Ovary (tissue), 9 donors: ENCODE data around the gene RTF2. TPM values are rescaled to one million over a fixed set of nuclear protein-coding genes. Genes with fewer than 3 reads are reported as not detected.

Source experiments
- DNase-seq, 5 donors: peaks; one replicate each; pipeline ENCODE4 v3.0.0-alpha.2; 2019 to 2020
- H3K27ac ChIP-seq, 2 donors: fragments of 200-600 bp; one replicate each; pipeline versions ENCODE4 v1.5.1 to v1.8.0; 2019 to 2022
- H3K27me3 ChIP-seq: fragments of 200-600 bp; one replicate; pipeline ENCODE4 v1.8.0; 2022
- H3K36me3 ChIP-seq: fragments of 200-600 bp; sonication (generic); one replicate; pipeline ENCODE4 v1.5.1; 2019
- H3K4me1 ChIP-seq: one replicate; pipeline ENCODE4 v1.8.1; 2013; ENCODE audit warnings: mild to moderate bottlenecking, moderate library complexity; ENCODE audit not compliant: insufficient read depth
- H3K4me3 ChIP-seq: fragments of 200-600 bp; sonication (generic); one replicate; pipeline ENCODE4 v1.5.1; 2017
- H3K9me3 ChIP-seq, 2 donors: fragments of 200-600 bp in 1 of 2; sonication (generic) in 1 of 2; one replicate each; pipeline versions ENCODE4 v1.5.1 to v1.8.1; 2013 to 2019; ENCODE audit warnings: mild to moderate bottlenecking in 1 of 2, moderate library complexity in 1 of 2
- CTCF ChIP-seq, 3 donors: fragments of 450-650 bp in 2 of 3; fragments of 200-600 bp in 1 of 3; IDR thresholded peaks; one replicate each; pipeline versions ENCODE4 v1.5.1 to v1.8.0; 2016 to 2022; ENCODE audit warnings: antibody characterized with exemption in 3 of 3, mild to moderate bottlenecking in 1 of 3
- EP300 ChIP-seq: sonication (generic); formaldehyde crosslinking; IDR thresholded peaks from one replicate; pipeline ENCODE4 v1.6.1; 2017; ENCODE audit warnings: antibody characterized with exemption
- POLR2A ChIP-seq: fragments of 450-650 bp; IDR thresholded peaks from one replicate; pipeline ENCODE4 v1.6.1; 2017; ENCODE audit warnings: antibody characterized with exemption, mild to moderate bottlenecking, moderate library complexity
- WGBS, 3 donors: extraction: QIAGEN DNeasy Blood & Tissue Kit in 1 of 3; methylation state at CpG; one replicate each; pipeline versions ENCODE4 v1.1.5 to v1.1.7; 2013 to 2017; 5-methylcytosine and 5-hydroxymethylcytosine counted together
- intact Hi-C, 4 donors: fragments of 100-400 bp; cut with DNase I; formaldehyde crosslinking; loops; one replicate each; pipeline versions ENCODE4 v1.11.0 to v1.15.1; 2022 to 2023
- polyA plus RNA-seq, 2 donors: library from polyadenylated mRNA; stranded (reverse); fragments of 200-250 nt in 1 of 2; fragments of 350-450 nt in 1 of 2; fragmentation: Illumina TruSeq in 1 of 2; extraction: RNeasy Lipid Tissue Mini Kit (QIAGEN cat#74804) in 1 of 2; gene quantifications; one replicate each; pipeline ENCODE4 v1.2.3, GENCODE V29; 2013 to 2014
- total RNA-seq, 7 donors: library from RNA; depleted of rRNA in 2 of 7; stranded (reverse); fragments of >200 nt in 2 of 7; fragmentation: NEBNext Ultra II Directional in 3 of 7; extraction: Animal tissue kit (Norgen Biotek cat#: 25700) in 3 of 7; gene quantifications; one replicate each; pipeline versions ENCODE4 v1.1.0 to v1.2.4, GENCODE V29; 2016 to 2023
- donor health status: DM: no; HTN: no; CAD: no; lungs with moderate emphysema.
- donor health status: DM: no; HTN: no; CAD: no.
- donor health status: Bipolar disorder and iron deficiency.
- donor health status: DM: yes; HTN: yes; CAD: no.
- donor health status: DM: no; HTN: no; CAD: no.
- donor health status: DM: yes; HTN: yes; CAD: no.

The RTF2 gene
- total and polyA plus RNA-seq, 9 donors = 32.3 to 128 (median 86.8) TPM

DNA sequence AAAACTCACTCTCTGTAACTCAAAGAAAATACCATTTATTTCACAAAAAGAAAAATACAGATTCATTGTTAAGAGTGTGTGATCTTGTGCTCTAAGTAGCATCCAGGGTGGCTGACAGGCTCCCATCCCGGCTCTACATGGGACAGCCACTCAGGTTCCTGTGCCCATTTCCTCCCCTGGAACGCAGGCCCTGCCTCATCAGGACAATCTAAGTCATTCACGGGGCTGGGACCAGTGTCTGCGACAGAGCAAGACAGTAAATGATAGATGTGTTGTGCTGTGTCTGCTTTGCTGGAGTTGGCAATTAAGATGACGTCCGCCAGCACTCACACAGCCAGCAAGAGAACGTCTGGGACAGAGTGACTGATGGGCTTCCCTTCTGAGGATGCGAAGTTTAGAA lies 49.2 kb downstream of the RTF2 start:
- H3K27me3 ChIP-seq = no peaks in the 10 kb centered on the region
- intact Hi-C loops = no loop called here
- no peak for DNase-seq
- 92 to 95% (median 93%) methylated on average over 8 of the region's 8 CpGs for WGBS, 3 donors
- H3K4me1 ChIP-seq = no peaks in the 10 kb centered on the region
- H3K36me3 ChIP-seq = peaks cover 3% of the 10 kb centered on the region
- peaks cover 0 to 14% of the 10 kb centered on the region in 2 donors for H3K9me3 ChIP-seq
- H3K4me3 ChIP-seq = no peak overlapping the region
- no peak overlapping the region for H3K27ac ChIP-seq
- TF ChIP-seq CTCF (IDR thresholded peaks at IDR 0.05) (no peak), EP300 (no peak), POLR2A (no peak)

DNA sequence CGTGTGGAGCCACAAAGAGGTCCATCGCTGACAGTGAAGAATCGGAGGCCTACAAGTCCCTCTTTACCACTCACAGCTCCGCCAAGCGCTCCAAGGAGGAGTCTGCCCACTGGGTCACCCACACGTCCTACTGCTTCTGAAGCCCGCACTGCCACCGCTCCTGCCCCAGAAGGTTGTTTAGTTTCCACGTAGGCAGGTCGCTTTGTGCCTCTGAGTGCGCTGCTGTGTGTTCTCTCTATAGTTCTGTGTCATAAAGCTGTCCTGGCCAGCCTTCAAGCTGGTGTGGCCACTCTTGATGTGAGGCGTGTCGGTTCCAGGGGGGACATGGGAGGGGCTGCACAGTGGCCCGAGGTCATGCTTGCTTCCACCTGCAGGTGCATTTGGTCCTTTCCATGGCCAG lies 49.7 kb downstream of the RTF2 start:
- H3K27me3 ChIP-seq = no peaks in the 10 kb centered on the region
- DNase-seq = no peak
- H3K36me3 ChIP-seq = peaks cover 3% of the 10 kb centered on the region
- H3K27ac ChIP-seq = no peak overlapping the region
- no peak overlapping the region for H3K4me3 ChIP-seq
- WGBS, 3 donors = 94 to 97% (median 97%) methylated on average over 14 of the region's 14 CpGs
- H3K9me3 ChIP-seq = peaks cover 0 to 14% of the 10 kb centered on the region in 2 donors
- TF ChIP-seq CTCF (IDR thresholded peaks at IDR 0.05) (no peak), EP300 (no peak), POLR2A (no peak)
- intact Hi-C loops = no loop called here
- no peaks in the 10 kb centered on the region for H3K4me1 ChIP-seq

DNA sequence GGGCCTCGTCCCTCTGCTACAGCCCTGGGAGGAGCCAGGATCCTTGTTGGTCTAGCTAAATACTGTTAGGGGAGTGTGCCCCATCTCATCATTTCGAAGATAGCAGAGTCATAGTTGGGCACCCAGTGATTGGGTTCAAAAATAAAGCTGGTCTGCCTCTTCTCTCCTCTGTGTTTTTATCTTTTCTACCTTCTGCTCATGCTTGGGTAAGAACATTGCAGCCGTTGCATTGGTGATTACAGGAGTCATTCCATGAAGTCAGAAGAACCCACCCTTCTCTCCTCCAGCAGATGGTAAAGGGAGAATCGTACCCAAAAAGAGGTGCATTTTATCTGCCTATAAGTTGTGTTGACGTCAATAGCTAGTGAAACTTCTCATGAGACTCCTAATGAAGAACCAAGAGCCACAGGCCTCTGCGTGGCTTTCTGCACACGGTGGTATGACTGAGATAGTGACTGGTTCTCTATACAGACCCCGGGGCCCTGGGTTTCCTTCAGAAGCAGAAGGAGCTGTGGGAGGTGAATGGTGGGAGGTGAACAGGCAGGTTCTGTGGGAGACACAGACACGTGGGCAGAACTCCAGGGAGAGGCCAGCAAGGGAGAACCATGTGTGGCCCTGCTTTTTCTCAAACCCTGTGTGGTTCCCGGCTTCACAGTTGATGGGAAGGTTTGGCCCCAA lies 50.4 kb downstream of the RTF2 start:
- Histone ChIP-seq H3K4me1 (no peaks in the 10 kb centered on the region), H3K27me3 (no peaks in the 10 kb centered on the region), H3K9me3 (peaks cover 0 to 14% of the 10 kb centered on the region in 2 donors), H3K27ac (no peak overlapping the region), H3K4me3 (no peak overlapping the region), H3K36me3 (peaks cover 3% of the 10 kb centered on the region)
- 93% methylated on average over 10 of the region's 10 CpGs for WGBS, 3 donors
- DNase-seq = no peak
- intact Hi-C loops = no loop called here
- TF ChIP-seq CTCF (IDR thresholded peaks at IDR 0.05) = no peak
- TF ChIP-seq EP300 = no peak
- no peak for TF ChIP-seq POLR2A

GRCh38 chr20:56519551-56519950 lies 51.1 kb downstream of the RTF2 start:
- Histone ChIP-seq H3K27ac (no peak overlapping the region), H3K4me1 (no peaks in the 10 kb centered on the region), H3K4me3 (no peak overlapping the region), H3K36me3 (peaks cover 3% of the 10 kb centered on the region), H3K9me3 (peaks cover 0 to 14% of the 10 kb centered on the region in 2 donors), H3K27me3 (no peaks in the 10 kb centered on the region)
- intact Hi-C loops = no loop called here
- WGBS, 3 donors = 96 to 98% (median 97%) methylated on average over 10 of the region's 10 CpGs
- no peak for DNase-seq
- TF ChIP-seq CTCF (IDR thresholded peaks at IDR 0.05) = no peak
- TF ChIP-seq EP300 = no peak
- TF ChIP-seq POLR2A = no peak
